Stimulated activated CD4-positive, alpha-beta T cell treated with anti-CD3 and anti-CD28 coated beads, Interleukin-15, amount 100 ng/mL, for 24 hours (primary cell): ENCODE data around the gene PRKACA.
"Not testable (repeated sequence)": the region's sequence is repeated elsewhere in the genome, so short reads cannot be mapped to it uniquely, and the experiment has no call there.

Experiments
- DNase-seq: peaks from one replicate; pipeline ENCODE4 v3.0.0-alpha.2; 2020

Gene PRKACA

DNA sequence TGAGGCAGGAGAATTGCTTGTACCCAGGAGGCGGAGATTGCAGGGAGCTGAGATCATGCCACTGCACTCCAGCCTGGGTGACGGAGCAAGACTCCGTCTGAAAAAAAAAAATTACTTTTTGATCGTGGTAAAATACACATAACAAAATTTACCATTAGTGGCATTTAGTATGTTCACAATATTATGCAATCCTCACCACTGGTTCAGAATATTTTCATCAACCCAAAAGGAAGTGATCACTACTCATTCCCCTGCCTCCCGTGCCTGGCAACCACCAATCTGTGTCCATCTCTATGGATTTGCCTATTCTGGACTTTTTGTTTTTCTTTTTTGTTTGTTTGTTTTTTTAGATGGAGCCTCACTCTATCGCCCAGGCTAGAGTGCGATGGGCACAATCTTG is 54.5 kb downstream of the PRKACA start:
- no peak for DNase-seq

GRCh38 chr19:14062558-14062855 is 55.1 kb downstream of the PRKACA start:
- no peak for DNase-seq

GRCh38 chr19:14061751-14062557 is 55.6 kb downstream of the PRKACA start, which contains the start of gene PALM3:
Gene PALM3 (minus strand): TSS chr19:14062076. CDS start chr19:14061980, 96 bp downstream.
- no peak for DNase-seq

DNA sequence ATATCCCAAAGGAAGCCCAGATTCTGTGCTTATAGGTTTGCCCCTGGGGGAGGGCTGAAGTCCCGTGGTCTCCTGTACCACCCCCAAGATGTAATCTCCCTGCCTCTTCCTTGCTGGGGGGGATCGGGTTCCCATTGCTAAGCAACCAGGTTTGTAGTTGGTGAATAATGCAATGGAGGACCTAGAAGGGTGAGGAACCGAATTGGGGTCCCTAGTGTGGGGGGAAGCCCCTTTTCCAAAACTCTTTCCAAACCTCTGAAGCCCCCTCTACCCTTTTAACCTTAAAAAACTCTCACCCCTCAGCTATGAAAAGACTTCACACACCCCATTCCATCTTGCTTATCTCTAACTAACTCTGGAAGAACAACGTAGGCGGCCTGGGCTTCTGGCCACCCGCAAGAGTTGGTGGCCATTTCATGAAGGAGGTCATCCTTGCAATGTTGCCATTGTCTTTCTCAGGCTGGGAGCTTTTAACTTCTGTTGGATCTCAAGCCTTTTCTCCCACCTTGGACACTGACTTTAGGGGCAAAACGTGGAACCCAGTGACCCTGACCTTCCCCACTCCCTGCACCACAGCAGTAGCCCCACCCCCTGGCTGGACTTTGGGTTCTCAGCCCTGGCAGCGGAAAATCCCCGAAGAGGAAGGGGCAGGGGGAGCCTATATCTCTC is 56.3 kb downstream of the PRKACA start:
- no peak for DNase-seq

DNA sequence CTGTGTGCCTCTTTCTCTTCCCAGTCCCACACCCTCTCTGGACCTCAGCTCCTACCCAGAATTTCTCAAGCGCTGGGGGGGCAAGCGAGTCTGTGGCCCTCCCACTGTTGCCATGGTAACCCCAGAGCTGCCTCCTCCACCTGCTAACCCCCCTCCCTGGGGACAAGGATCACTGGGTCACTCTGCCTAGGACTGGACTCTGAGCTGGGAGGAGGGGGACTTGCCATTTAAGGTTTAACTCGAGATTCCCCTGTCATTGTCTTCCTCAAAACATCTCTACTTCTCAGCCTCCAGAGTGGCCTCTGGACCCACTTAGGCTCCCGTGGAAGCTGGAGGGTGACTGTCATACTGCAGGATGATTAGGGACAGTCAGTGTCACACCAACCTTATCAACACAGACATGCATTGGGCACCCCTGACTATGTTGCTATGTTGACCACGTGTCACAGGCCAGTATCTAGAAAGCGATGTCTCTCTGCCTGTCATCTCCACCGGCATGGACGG is 57.9 kb downstream of the PRKACA start:
- no peak for DNase-seq

- peak; percentile 69 for DNase-seq
Observed at GRCh38 chr19:14059093-14059480, 58.5 kb downstream of the PRKACA start.

- no peak for DNase-seq
Observed at GRCh38 chr19:14058182-14059092, 59.1 kb downstream of the PRKACA start.

DNA sequence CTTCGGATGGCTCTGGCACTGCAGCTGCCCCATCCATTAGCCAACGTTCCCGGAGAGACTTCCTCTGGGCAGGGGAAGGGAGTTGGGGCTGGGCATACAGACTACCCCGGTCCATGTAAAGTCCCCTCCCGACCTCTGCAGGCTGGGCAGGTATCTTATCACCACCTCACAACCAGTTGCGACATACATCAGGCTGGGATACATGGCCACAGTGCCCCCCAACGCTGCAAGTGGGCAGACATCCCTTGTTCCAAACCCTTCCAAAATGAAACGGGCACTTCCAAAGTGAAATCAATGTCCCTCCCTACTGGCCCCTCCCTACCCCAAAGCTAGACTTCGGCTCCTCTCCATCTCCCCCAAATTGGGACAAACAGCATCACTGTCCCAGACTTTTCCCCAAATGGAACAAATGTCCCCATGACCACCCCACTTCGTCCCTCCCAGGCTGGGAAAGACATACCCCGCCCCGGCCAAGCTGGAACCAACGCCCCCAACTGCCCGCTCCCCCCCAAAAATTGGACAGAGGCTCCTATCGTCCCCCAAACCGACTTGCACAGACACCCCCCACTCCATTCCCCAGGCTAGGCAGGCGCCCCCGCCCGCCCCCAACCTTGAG is 60.7 kb downstream of the PRKACA start:
- DNase-seq: no peak

DNA sequence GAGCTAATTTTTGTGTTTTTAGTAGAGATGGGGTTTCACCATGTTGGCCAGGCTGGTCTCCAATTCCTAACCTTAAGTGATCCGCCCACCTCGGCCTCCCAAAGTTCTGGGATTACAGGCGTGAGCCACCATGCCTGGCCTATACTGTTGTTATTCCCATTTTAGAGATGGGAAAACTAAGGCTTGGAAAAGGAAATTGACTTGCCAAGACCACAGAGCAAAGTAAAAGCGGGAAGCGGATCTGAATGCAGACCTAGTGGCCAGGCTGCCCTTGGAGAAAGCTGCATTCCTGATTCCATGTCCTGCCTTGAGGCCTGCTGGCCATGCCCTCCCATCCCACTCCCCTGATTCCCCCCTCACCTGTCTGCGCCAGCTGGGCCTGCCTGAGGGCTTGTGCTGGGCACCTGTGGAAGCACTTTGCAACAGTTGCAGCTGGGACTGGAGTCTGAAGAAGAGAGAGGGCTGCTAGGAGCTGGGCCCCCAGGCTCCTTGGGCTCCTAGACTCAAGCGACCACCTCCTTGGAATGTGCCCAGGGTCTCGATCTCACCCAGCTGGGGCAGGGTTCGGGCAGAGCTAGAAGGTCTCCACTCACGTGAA is 61.4 kb downstream of the PRKACA start:
- DNase-seq: no peak

GRCh38 chr19:14055396-14055795 is 62.2 kb downstream of the PRKACA start:
- no peak for DNase-seq

DNA sequence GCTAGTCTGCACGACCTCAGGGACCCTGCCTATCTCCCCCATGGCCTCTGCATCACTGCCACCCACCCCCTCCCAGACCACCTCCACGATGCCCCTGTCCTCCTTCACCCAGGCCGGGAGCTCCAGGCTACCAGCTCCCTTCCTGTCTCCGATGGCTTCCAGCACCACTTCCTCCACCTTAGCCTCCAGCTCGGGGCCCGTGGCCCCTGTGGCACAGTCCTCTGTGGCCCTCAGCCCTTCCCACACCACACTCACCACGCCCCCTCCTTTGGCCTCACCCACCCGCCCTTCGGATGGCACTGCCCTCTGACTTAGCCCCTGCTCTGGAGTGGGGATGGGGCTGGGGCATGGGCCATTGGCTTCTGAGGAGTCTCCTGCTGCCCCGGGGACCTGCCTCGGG is 62.8 kb downstream of the PRKACA start:
- no peak for DNase-seq

DNA sequence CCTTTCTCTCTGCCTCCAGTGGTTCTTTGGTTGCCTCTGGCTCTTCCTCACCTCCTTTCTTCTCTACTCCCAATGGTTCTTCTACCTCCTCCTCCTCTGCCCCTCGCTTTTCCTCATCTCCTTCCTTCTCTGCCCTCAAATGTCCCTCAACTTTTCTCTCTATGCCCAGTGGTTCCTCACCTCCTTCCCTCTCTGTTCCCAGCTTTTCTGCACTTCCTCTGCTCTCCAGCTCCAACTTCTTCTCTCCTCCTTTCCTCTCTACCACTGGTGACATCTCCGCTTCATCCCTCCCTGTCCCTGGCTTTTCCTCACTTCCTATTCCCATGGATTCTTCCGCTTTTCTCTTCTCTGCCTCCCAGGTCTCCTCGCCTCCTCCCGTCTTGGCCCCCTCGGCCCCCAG is 63.5 kb downstream of the PRKACA start:
- no peak for DNase-seq

GRCh38 chr19:14053500-14053899 is 64.1 kb downstream of the PRKACA start:
- DNase-seq: no peak

DNA sequence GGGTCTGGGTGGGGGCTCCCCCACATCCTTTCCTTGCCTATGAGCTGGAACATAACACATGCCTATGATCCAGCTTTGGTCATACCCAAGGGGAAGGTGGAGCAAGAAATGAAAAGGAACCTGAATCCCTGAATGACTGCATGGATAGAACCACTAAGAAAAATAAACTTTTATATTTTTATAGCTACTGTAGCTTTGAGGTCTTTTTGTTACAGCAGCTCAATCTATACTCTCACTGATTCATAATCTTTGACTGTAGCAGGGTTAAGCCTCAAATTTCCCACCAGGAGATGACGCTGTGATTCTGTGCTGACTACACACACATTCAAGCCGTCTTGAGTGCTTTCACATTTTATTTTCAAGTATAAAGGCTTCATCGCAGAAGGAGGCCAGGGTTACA is 64.5 kb downstream of the PRKACA start:
- DNase-seq: no peak

GRCh38 chr19:14052470-14052869 is 65.1 kb downstream of the PRKACA start:
- no peak for DNase-seq

GRCh38 chr19:14051980-14052379 is 65.6 kb downstream of the PRKACA start:
- no peak for DNase-seq

DNA sequence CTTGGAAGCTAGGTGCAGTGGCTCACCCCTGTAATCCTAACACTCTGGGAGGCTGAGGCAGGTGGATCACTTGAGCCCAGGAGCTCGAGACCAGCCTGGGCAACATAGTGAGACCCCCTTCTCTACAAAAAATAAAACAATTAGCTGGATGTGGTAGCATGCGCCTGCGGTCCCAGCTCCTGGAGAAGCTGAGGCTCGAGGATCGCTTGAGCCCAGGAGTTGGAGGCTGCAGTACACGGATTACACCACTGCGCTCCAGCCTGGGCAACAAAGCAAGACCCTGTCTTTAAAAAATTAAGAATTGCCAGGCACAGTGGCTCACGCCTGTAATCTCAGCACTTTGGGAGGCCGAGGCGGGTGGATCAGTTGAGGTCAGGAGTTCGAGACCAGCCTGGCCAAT is 66.6 kb downstream of the PRKACA start:
- DNase-seq: not testable (repeated sequence)

DNA sequence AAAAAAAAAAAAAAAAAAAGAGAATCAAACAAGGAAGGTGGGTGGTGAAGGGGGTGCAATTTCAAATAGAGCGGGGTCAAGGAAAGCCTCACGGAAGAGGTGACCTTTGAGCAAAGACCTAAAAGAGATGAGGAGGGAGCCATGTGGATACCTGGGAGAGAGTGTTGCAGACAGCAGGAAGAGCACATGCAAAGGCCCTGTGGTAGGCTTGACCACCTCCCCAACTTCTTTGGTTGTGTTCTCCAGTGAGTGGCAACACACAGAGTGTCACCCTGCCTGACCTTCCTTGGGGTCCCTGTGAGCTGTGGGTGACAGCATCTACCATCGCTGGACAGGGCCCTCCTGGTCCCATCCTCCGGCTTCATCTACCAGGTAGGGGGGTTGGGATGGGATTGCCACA is 67.0 kb downstream of the PRKACA start:
- no peak for DNase-seq

GRCh38 chr19:14048443-14049153 is 69.0 kb downstream of the PRKACA start:
- DNase-seq: peak; percentile 84

GRCh38 chr19:14047866-14048265 is 69.7 kb downstream of the PRKACA start:
- not testable (repeated sequence) for DNase-seq
